Skin epidermis (tissue), 12 donors: Measurements from ENCODE around the gene PLCD1.

Experiments
- H3K27ac ChIP-seq, 21 experiments: fragments of 200-600 bp; sonication (generic) in 11 of 21; one replicate each; pipeline ENCODE4 v1.5.0; 2020; ENCODE audit warnings: mild to moderate bottlenecking in 3 of 21, inconsistent platforms in 2 of 21, moderate library complexity in 2 of 21
- H3K4me3 ChIP-seq, 7 experiments: fragments of 200-600 bp; sonication (generic) in 2 of 7; one replicate each; pipeline ENCODE4 v1.5.0; 2020; ENCODE audit warnings: inconsistent platforms in 2 of 7, mild to moderate bottlenecking in 2 of 7, moderate library complexity in 1 of 7

Gene PLCD1

DNA sequence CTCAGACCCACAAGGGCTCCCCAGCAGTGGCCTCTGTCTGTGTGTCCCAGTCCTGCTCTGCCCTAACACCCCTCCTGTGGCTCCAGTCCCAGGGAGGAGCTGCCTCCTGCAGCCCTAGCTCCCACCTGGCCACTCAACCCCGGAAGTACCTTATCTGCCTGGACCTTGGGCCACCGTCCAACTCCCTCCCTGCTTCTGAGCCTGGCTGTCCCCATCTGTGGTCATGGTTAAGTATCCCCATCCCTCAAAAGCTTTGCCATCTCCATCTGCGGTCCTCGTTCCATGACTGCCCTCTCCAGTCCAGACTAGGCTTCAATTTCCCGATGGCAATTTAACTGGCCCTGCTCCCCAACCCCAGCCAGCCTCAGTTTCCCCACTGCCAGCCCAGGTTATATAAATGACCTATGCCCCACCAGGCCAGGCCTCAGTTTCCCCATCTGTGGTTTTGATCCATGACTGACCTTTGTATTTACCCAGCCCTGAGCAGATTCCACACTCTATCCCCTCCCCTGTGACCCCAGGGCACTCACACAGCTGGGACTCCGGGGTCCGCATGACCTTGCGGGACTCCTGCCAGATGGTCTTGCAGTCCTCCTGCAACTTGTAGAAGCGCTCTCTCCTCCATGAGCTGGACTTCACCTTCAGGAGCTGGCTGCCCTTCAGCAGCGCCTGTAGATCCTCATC is 9.6 kb downstream of the PLCD1 start:
- Histone ChIP-seq H3K4me3 (no peak overlapping the region), H3K27ac (no peak overlapping the region)

DNA sequence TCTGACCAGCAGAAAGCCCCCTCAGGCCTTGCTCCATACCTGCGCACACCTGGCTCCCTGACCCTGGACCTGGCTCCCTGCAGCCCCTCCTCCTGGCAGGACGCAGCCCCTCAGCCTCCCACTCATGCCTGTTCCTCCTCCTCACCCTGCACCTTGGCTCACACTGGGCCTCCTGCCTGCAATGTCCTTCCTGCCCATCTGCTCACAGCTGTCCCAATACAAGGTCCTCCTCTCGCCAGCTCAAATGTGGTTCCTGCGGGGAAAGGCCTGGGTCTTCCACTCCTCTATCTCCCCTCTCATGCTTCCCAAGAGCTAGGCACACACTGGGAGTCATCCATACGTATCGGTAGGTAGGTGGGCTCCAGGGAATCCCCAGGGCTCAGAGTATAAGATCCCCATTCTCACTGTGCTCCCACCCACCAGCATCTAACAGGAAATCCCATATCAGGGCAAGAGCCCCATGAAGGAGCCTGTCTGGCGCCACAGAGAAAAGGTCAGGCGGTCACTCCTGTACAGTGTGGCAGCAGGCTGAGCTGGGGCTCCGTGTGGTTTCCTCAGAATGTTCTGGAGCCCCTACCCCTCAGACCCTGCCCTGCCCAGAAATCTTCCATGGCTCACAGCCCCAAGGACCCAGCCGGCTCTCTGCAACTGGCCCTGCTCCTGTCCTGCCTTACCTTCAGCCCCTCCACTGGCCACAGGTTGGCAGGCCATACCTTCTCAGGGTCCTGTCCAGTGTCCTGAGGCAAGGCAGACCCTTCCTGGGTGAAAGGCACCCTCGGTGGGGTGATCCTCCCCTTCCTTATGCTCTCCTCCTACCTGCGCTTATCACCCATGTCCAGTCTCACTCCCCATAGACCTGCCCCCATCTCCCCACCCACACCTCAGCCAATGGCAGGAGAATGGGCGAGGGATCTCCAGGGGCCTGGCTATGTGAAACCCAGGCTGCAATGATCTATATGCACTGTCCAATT is 10.9 kb downstream of the PLCD1 start:
- H3K27ac ChIP-seq, result no peak overlapping the region

DNA sequence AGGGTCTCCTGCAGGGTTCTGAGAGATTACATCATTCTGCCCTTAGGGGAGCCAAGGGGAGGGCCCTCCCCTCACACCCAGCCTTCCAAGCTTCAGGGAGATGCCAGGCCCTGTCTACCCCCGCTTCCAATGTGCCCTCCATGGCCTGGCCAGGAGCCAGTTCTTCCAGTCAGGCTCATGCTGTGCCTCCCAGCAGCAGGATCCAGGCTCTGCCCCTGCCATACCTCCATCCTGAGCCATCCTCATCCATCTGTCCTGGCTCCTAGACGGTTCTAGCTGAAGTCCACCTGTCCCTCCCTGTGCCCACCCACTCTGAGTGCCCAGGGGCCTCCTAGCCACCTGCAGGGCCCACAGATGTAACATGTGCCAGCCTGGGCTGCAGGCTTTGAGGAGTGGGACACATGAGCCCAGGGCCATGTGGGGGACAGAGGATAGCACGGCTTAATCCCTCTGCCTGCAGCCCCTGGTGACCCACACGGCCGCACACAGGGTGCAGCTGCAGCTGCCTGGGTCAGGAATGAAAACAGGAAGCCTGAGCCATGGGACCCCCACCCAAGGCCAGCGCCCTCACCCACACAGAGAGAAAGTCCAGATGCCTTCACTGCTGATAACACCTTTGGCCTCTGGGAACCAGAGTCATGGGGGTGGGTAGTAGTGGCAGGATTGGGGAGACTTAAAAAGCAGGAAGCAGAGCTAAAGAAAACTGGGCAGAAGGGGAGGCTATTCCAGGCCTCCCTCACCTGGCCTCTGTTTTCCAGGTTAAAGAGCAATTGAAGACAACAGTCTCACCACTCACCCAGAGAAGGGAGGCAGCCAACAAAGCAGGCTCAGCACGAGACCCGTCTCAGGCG is 11.8 kb downstream of the PLCD1 start:
- Histone ChIP-seq H3K4me3 (no peak overlapping the region), H3K27ac (no peak overlapping the region)

More for the DNA sequence above, 10.9 kb downstream of the PLCD1 start:
- H3K4me3 ChIP-seq, result no peak overlapping the region

DNA sequence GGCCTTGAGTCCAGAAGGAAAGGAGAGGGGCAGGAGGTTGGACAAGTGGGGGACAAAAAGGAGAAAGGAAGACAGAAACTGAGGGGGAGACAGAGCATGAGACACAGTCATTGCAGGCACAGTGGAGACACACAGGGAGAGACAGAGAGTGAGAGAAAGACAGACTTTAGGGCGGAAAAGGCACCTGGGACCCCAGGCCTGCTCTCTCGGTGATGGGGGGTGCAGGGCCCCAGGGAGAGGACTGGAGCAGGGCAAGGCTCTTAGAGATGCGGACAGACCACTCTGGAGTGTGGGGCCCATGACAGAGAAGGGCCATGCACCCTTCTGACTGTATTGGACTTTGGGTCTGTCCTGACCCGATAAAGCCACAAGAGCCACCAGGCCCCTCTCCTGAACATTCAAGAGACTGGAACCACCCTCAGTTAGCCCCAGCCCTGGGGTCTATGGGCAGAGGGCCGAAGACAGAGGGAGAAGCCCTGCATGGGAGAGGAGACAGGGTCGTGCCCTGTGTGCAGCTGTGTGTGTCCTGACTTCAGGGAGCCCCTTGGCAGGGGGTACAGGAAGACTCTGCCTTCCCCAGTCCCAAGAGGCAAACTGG is 12.5 kb downstream of the PLCD1 start:
- no peak overlapping the region for H3K4me3 ChIP-seq
- H3K27ac ChIP-seq, result no peak overlapping the region

DNA sequence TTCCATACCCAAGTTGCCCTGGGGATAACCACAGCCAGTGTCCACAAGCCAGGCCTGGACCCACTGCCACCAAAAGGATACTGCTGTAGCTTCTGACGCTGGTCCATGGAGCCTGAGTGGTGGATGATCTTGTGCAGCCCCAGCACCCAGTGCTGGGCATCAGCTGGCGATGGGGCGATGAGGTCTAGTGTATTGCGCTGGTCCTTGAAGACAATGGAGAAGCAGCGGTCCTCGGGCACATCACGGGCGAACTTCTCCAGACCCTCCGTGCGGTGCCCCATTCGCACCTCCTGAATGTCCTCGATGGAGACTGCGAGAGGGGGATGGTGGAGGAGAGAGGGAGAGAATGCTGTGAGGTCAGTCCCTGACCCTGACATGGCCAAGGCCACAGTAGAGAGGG is 13.0 kb downstream of the PLCD1 start:
- Histone ChIP-seq H3K4me3 (no peak overlapping the region), H3K27ac (no peak overlapping the region)

DNA sequence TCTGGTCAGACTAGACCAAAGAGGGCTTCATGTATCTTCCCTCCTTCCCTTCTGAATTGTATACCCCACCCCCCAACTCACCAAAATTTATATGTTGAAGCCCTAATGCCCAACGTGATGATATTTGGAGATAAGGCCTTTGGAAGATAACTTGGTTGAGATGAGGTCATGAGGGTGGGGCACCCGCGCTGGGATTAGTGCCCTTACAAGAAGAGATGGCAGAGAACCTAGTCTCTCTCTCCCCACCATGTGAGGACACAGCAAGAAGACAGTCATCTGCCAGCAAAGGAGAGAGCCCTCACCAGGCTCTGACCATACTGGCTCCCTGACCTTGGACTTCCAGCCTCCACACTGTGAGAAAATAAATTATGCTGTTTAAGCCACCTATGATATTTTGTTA is 13.5 kb downstream of the PLCD1 start:
- Histone ChIP-seq H3K27ac (no peak overlapping the region), H3K4me3 (no peak overlapping the region)

DNA sequence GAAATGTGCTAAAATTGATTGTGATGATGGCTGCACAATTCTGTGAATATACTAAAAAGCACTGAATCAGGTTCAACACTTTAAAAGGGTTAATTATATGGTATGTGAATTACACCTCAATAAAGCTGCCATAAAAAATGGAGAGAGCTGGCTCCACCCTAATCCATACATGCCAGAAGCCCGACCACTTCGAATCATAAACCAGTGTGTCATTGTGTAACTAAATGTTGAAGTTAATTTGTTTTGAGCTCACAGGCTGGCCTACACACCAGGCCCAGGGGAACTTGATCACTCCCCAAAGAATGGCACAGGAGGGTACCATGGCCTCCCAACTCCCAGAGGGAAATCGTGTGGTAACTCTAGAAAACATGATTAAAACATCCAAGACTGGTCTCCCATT is 14.0 kb downstream of the PLCD1 start:
- Histone ChIP-seq H3K4me3 (no peak overlapping the region), H3K27ac (no peak overlapping the region)

DNA sequence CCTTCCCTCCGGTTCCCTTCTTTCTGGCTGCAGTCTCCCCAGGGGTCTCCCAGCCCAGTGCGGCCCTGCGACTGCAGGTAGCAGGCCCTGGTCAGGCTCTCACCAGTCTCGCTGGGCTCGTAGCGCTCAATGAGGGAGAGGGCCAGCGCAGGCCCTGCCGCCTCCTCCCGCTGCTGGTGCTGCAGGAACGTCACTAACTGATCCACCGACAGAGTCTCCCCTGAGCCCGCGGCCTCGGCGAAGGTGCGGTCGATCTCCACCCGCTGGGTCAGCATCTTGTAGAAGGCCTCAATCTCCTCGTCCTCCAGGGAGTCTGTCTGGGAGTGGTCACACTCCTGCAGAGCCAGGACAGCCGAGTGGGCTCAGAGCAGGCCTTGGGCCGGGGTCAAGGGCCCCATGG is 18.3 kb downstream of the PLCD1 start:
- no peak overlapping the region for H3K4me3 ChIP-seq

DNA sequence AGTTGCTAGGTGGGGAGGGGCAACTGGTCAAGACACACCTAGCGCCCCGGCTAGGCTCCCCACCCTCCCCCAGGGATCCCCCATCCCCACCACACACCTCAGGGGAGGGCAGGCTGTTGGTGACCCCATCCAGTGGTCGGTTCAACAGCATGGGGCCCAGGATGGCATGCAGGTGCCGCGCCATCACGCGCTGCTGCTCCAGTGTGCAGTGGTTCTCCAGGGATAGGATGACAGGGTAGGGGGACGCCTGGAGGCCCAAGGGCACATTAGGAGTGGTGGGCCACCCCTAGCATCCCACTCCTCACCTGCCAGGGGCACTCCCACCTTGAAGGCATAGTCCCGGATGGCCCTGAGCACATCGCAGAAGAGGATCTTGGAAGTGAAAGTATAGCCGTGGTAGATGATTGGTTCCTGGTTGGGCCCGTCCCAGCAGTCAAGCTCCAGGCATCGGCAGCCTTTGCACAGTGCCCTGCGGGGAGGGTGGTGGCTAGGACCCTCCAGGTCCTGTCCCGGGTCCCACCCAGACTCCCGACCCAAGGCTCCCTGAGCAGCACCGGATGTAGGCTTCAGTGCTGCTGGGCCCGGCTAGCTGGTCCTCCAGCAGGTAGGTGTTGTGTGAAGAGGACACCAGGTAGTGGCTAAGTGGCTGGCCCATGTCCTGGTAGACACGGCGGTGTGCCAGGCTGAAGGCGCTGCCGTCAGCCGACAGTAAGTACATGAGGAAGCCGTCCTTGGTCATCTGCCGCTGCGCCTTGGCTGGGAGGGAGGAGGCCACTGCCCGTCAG is 19.4 kb downstream of the PLCD1 start:
- H3K27ac ChIP-seq, result peak overlapping the region in 2 of 21 experiments; percentile 17 to 47
- H3K4me3 ChIP-seq, result no peak overlapping the region

More for the DNA sequence above, 18.3 kb downstream of the PLCD1 start:
- H3K27ac ChIP-seq, result no peak overlapping the region

DNA sequence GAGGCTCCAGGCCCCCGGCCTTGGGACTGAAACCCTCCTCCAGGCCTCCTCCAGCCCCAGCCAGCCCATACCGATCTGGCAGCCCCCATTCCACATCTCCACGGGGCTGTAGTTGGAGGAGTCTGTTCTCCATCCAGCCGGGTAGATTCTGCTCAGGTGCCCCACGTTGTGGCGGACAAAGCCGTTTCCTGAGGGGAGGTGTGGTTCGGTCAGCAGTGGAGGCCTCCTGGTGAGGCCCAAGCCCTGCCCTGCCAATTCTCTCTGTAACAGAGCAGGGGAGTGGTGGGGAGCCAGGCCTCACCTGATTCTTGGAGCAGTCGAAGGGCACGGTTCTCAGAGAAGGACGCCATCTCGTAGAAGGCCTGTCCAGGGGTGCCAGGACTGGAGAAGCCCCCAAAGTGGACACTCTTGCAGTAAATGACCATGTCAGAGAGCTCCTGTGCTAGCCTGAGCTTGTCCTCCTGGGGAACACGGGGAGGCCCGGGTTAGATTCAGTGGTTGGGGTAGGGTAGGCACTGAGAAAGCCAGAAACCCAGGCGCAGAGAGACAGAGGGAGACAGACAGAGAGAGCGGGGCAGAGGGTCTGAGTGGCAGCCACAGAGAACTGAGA is 20.4 kb downstream of the PLCD1 start:
- H3K4me3 ChIP-seq, result no peak overlapping the region
- peak overlapping the region in 1 of 21 experiments; percentile 17 for H3K27ac ChIP-seq

DNA sequence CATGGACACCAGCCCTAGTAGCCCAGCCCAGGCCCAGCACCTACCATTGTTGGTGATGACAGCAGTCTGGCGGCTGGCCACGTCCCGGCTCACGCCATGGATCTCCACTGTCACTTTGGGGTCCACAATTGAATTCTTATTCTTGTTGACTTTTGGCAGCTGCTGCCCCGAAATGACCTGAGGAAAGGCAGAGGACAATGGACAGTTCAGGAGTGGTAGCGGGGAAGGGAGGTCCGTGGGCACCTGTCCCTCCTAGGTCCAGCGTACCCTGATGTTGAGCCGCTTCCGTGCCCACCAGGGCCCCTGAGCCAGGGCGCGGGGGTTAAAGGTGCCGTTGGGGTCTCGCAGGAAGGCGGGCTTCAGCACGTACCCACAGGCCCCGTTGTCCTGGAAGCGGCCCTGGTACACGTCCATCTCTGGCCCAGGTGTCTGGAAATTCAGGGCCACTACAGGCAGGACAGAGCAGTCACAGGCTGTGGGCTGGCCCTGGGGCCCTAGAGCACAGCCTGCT is 21.2 kb downstream of the PLCD1 start:
- Histone ChIP-seq H3K27ac (no peak overlapping the region), H3K4me3 (no peak overlapping the region)

DNA sequence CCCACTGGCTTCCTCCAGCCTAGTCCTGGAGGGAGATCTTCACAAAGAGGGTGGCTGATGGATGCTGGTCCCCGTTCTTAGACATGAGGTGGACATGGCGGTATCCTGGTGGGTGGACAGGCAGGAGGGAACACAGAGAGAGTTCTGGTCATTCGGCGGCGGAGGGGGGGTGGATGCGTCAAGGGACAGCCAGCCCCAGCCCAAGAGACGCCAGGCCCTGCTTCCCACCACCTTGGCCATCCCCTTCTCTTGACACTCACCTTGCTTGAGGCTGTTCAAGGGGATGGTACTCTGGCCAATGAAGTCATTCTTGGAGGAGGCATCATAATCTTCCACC is 21.7 kb downstream of the PLCD1 start:
- Histone ChIP-seq H3K27ac (no peak overlapping the region), H3K4me3 (no peak overlapping the region)

DNA sequence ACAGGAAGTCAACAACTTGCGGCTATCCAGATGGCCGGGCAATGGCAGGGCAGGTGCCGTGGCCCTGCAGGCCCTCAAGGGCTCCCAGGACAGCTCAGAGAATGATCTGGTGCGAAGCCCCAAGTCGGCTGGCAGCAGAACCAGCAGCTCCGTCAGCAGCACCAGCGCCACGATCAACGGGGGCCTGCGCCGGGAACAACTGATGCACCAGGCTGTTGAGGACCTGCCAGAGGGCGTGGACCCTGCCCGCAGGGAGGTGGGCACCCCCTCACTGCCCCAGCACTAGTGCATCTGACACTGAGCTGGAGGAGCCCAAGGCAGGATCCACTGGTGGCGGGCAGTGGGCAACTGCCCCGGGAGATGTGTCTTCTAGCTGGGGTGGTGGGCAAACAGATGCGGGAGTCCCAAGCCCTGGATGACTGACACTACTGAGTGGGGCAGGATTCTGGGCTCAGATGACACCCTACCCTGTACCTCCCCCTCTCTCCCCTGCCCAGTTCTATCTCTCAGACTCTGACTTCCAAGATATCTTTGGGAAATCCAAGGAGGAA is 22.9 kb downstream of the PLCD1 start:
- Histone ChIP-seq H3K27ac (peak overlapping the region in 1 of 21 experiments; percentile 25), H3K4me3 (no peak overlapping the region)

DNA sequence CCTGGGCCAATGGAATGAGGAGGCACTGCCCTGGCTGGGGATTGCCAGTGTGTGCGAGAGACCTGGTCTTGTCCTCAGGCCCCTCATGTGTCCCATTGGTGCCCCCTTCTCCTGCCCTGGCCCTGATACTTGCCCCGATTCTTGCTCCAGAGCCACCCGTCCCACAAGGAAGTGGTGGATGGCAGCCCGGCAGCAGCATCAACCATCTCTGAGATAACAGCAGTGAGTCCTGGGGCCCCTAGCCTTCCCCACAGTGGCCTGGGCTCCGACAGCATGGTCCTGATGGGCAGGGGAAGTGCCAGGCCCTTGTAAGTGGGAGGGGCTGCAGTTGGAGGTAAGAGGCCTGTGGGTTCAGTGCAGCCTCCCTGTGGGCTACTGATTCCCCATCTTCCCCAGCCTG is 23.4 kb downstream of the PLCD1 start:
- peak overlapping the region in 3 of 21 experiments; percentile 8 to 36 (median 25) for H3K27ac ChIP-seq
- H3K4me3 ChIP-seq, result no peak overlapping the region

DNA sequence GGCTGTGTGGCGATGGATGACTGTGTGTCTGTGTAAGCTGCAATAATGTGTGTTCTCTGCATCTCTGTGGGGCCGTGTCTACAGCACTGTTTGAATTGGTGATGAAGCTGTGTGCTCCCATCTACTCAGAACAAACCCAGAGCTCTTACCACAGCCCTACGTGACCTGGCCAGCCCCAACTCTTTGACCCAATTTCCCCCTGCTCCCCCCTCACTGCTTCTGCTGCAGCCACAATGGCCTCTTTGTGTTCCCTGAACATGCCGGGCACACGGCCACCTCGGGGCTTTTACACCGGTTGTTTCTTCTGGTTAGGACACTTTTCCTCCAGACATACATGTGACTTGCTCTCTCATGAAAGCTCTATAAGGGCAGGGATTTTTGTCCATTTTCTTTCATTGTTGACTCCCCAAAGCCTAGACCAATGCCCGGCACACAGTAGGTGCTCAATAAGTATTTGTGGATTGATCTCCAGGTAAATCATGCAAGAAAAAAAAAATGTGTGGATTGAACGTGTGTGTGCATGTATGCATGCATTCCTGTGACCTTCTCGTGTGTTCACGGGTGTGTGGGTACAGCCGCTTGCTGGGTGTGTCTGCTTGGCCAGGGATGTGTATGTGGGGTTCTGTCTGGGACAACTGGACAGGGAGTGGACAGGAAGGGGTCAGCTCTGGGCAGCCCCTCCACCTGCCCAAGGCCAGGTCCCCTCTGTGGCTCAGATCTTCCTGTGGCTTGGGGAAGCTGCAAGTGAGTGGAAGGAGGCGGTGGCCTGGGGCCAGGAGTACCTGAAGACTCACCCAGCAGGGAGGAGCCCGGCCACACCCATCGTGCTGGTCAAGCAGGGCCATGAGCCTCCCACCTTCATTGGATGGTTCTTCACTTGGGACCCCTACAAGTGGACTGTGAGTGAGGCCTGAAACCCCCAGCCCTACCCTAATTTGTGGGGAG is 24.1 kb downstream of the PLCD1 start:
- H3K4me3 ChIP-seq, result no peak overlapping the region
- H3K27ac ChIP-seq, result peak overlapping the region in 5 of 21 experiments; percentile 8 to 57 (median 17)

DNA sequence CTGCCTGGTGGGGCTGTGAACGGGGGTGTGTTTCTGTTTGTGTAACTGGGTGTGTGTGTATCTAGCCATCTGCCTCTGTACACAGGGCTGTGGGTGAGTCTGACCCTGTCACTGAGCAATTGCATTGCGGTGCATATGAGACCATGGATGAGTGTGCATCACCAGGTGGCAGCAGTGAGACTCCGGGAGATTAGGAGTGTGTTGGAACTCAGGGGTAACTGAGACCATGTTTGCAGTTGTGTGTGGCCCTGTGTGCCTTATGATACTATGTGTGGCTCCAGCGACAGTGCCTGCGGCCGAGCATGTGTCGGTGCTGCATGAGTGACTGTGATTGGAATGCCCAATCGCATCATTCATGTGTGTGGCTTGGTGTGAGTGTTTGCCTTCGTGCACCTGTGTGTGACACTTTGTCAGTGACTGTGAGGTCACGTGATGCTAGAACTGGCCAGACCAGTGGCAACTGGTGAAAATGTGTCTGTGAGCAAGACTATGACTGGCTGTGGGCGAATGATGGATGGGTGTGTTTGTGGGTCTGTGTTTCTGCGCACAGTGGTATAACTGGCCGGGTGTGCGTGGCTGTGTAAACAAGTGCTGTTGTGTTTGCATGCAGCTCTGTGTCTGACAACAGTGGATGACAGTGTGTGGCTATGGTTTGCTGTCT is 24.9 kb downstream of the PLCD1 start:
- H3K4me3 ChIP-seq, result no peak overlapping the region
- H3K27ac ChIP-seq, result peak overlapping the region in 11 of 21 experiments; percentile 4 to 69 (median 33)
